A673 (cell line): ENCODE measurements around the gene NRL. TPM values are rescaled to one million over a fixed set of nuclear protein-coding genes. Genes with fewer than 3 reads are reported as not detected.

ENCODE experiments used
- BruUV-seq: library from RNA; stranded (reverse); fragments of 400-500 nt; replicated peaks from 2 replicates; lab custom pipeline; 2021; lab: Mats Ljungman, UMichigan
- CTCF ChIA-PET: fragments of 300-600 bp; sonication (Branson Sonifier 250); formaldehyde crosslinking; loops from one replicate; lab custom pipeline; 2022; ENCODE audit warnings: antibody characterized with exemption; lab: Charles Lee
- POLR2A ChIA-PET: fragments of 300-600 bp; sonication (Branson Sonifier 250); formaldehyde crosslinking; loops from one replicate; lab custom pipeline; 2022; ENCODE audit warnings: antibody characterized with exemption; ENCODE audit not compliant: low non-redundant PET; lab: Charles Lee
- DNase-seq: peaks from one replicate; pipeline ENCODE4 v3.0.0-alpha.2; 2015; ENCODE audit warnings: low spot score
- H3K27ac ChIP-seq: fragments of 200-600 bp; sonication (generic); 2 replicates; pipeline ENCODE4 v1.5.1; 2016; ENCODE audit warnings: mixed run types, low read depth, mild to moderate bottlenecking, mixed read lengths, antibody characterized with exemption, low read length; ENCODE audit not compliant: poor library complexity, severe bottlenecking
- H3K27me3 ChIP-seq: fragments of 200-600 bp; sonication (generic); replicated peaks from 2 replicates; pipeline ENCODE4 v1.6.1; 2017; ENCODE audit warnings: mixed run types, low read depth, mild to moderate bottlenecking, mixed read lengths, antibody characterized with exemption, low read length; ENCODE audit not compliant: insufficient read depth, poor library complexity
- H3K36me3 ChIP-seq: fragments of 200-600 bp; sonication (generic); 2 replicates; pipeline ENCODE4 v1.6.1; 2016; ENCODE audit warnings: mixed run types, mild to moderate bottlenecking, mixed read lengths, antibody characterized with exemption, low read length; ENCODE audit not compliant: insufficient read depth, poor library complexity, severe bottlenecking
- H3K4me1 ChIP-seq: fragments of 200-600 bp; sonication (generic); 2 replicates; pipeline ENCODE4 v1.6.1; 2017; ENCODE audit warnings: mixed run types, mild to moderate bottlenecking, mixed read lengths, antibody characterized with exemption, low read length; ENCODE audit not compliant: insufficient read depth, poor library complexity, severe bottlenecking
- H3K4me3 ChIP-seq: fragments of 200-600 bp; sonication (generic); 2 replicates; pipeline ENCODE4 v1.5.1; 2016; ENCODE audit warnings: low read depth, mixed run types, mild to moderate bottlenecking, mixed read lengths, low read length; ENCODE audit not compliant: poor library complexity, severe bottlenecking
- H3K9me3 ChIP-seq: fragments of 200-600 bp; sonication (generic); 2 replicates; pipeline ENCODE4 v1.6.1; 2016; ENCODE audit warnings: mixed run types, low read depth, mild to moderate bottlenecking, mixed read lengths, antibody characterized with exemption, low read length; ENCODE audit not compliant: poor library complexity, severe bottlenecking
- CTCF ChIP-seq: fragments of 300-800, 200-600 bp; sonication (generic); conservative IDR thresholded peaks from 2 replicates; pipeline ENCODE4 v1.5.1; 2017; ENCODE audit warnings: low read depth, mild to moderate bottlenecking, antibody characterized with exemption, low read length, moderate library complexity, mixed read lengths
- EZH2 ChIP-seq: fragments of 200-600 bp; sonication (generic); IDR thresholded peaks from 2 replicates; pipeline ENCODE4 v1.6.1; 2017; ENCODE audit warnings: borderline replicate concordance, low read depth, mild to moderate bottlenecking, mixed read lengths, antibody characterized with exemption, low read length; ENCODE audit not compliant: poor library complexity, severe bottlenecking
- intact Hi-C: fragments of 100-400 bp; cut with micrococcal nuclease; formaldehyde crosslinking; loops from one replicate; pipeline ENCODE4 v1.10.0; 2022; ENCODE audit not compliant: unreplicated experiment
- total RNA-seq: library from RNA; stranded (reverse); gene quantifications from 2 replicates; pipeline ENCODE4 v1.2.3, GENCODE V29; 2021

NRL gene
- total RNA-seq, 1 experiment from 2014 or later, result 1.9 TPM

- no peak for DNase-seq
- POLR2A ChIA-PET, result no interaction called here
- Histone ChIP-seq H3K4me1 (no peaks in the 10 kb centered on the region), H3K36me3 (no peaks in the 10 kb centered on the region), H3K27ac (no peak within 1 kb of the TSS), H3K4me3 (no peak within 1 kb of the TSS), H3K9me3 (no peaks in the 10 kb centered on the region), H3K27me3 (peaks cover 18% of the 10 kb centered on the region)
- BruUV-seq, result no TSS peak
- CTCF ChIA-PET, result interaction anchor here (0.6 kb wide), 1 partner anchor 36 kb away, joined by 3 read pairs; no protein-coding TSS in a partner anchor
- no peak for TF ChIP-seq CTCF
- no peak for TF ChIP-seq EZH2
- intact Hi-C loops, result no loop called here
Observed at GRCh38 chr14:24071144-24071697, 43.5 kb downstream of the NRL start, which contains the start of gene CPNE6. Gene CPNE6, plus strand, starts transcription at chr14:24071562. Its CDS starts 1,375 bp downstream, at chr14:24072937.

- no TSS peak for BruUV-seq
- no peak for TF ChIP-seq CTCF
- no peak for TF ChIP-seq EZH2
Observed at GRCh38 chr14:24070285-24071143, 44.2 kb downstream of the NRL start.

GRCh38 chr14:24069411-24069735, 45.4 kb downstream of the NRL start:
- POLR2A ChIA-PET, result no interaction called here
- intact Hi-C loops, result no loop called here

More at GRCh38 chr14:24070285-24071143, 44.2 kb downstream of the NRL start:
- ChIA-PET POLR2A (no interaction called here), CTCF (interaction anchor here (1.9 kb wide), 1 partner anchor 12 kb away, joined by 7 read pairs; no protein-coding TSS in a partner anchor)
- Histone ChIP-seq H3K4me3 (no peak overlapping the region), H3K9me3 (no peaks in the 10 kb centered on the region), H3K27ac (no peak overlapping the region), H3K27me3 (peaks cover 18% of the 10 kb centered on the region), H3K36me3 (no peaks in the 10 kb centered on the region), H3K4me1 (no peaks in the 10 kb centered on the region)
- intact Hi-C loops, result no loop called here
- no peak for DNase-seq

More at GRCh38 chr14:24069411-24069735, 45.4 kb downstream of the NRL start:
- no peak overlapping the region for H3K27ac ChIP-seq
- H3K36me3 ChIP-seq, result no peaks in the 10 kb centered on the region
- CTCF ChIA-PET, result interaction anchor here (1.9 kb wide), 1 partner anchor 11 kb away, joined by 7 read pairs; no protein-coding TSS in a partner anchor
- H3K4me3 ChIP-seq, result no peak overlapping the region
- no peak for TF ChIP-seq EZH2
- no peak for TF ChIP-seq CTCF
- DNase-seq, result no peak
- no TSS peak for BruUV-seq
- H3K27me3 ChIP-seq, result peaks cover 18% of the 10 kb centered on the region
- no peaks in the 10 kb centered on the region for H3K4me1 ChIP-seq
- no peaks in the 10 kb centered on the region for H3K9me3 ChIP-seq
